HUES64 (cell line): ENCODE measurements around the gene CHN2. TPM values are rescaled to one million over a fixed set of nuclear protein-coding genes. Genes with fewer than 3 reads are reported as not detected.

Source experiments
- H3K27ac ChIP-seq: 2 replicates; pipeline ENCODE4 v1.7.0; 2013; ENCODE audit warnings: low read depth, low read length, inconsistent platforms
- H3K27me3 ChIP-seq: 2 replicates; pipeline ENCODE4 v1.6.1; 2013; ENCODE audit warnings: mild to moderate bottlenecking, low read length; ENCODE audit not compliant: insufficient read depth
- H3K36me3 ChIP-seq: 2 replicates; pipeline ENCODE4 v1.6.1; 2013; ENCODE audit warnings: mild to moderate bottlenecking, low read length; ENCODE audit not compliant: insufficient read depth
- H3K4me1 ChIP-seq: 2 replicates; pipeline ENCODE4 v1.6.1; 2013; ENCODE audit warnings: mild to moderate bottlenecking, low read length, moderate library complexity; ENCODE audit not compliant: insufficient read depth
- H3K4me3 ChIP-seq: 2 replicates; pipeline ENCODE4 v1.5.1; 2013; ENCODE audit warnings: mild to moderate bottlenecking, low read length, moderate library complexity
- H3K9ac ChIP-seq: 2 replicates; pipeline ENCODE4 v1.6.1; 2013; ENCODE audit warnings: mild to moderate bottlenecking, low read depth, low read length
- H3K9me3 ChIP-seq: 2 replicates; pipeline ENCODE4 v1.6.1; 2013; ENCODE audit warnings: low read depth, low read length; ENCODE audit not compliant: insufficient read depth
- WGBS: fragments of 150-250, 120-280 bp; methylation state at CpG from one replicate; pipeline ENCODE4 v1.1.7; 2013; ENCODE audit warnings: missing lambda C conversion rate; 5-methylcytosine and 5-hydroxymethylcytosine counted together
- polyA plus RNA-seq, 2 experiments: library from polyadenylated mRNA; stranded (reverse); fragments of 50-300 nt; gene quantifications; one replicate each; pipeline ENCODE4 v1.2.3, GENCODE V29; 2013

Gene CHN2
- 4.6 TPM for polyA plus RNA-seq (2013, experiment 1 of 2)
- polyA plus RNA-seq (2013, experiment 2 of 2): 5.2 TPM

- no peaks in the 10 kb centered on the region for H3K9me3 ChIP-seq
- H3K4me3 ChIP-seq: peak within 1 kb of the TSS; percentile 73
- under 1% methylated on average over 89 of the region's 89 CpGs for WGBS
- H3K27me3 ChIP-seq: peaks cover 84% of the 10 kb centered on the region
- peaks cover 31% of the 10 kb centered on the region for H3K4me1 ChIP-seq
- no peak within 1 kb of the TSS for H3K27ac ChIP-seq
- H3K36me3 ChIP-seq: no peaks in the 10 kb centered on the region
- peak within 1 kb of the TSS; percentile 38; the same call in 1 of the 2 replicates for H3K9ac ChIP-seq
Observed at GRCh38 chr7:29194594-29195427, at the start of gene CHN2. CHN2 (plus strand) TSS chr7:29194775.

GRCh38 chr7:29145553-29146056, 49.0 kb upstream of the CHN2 start:
- Histone ChIP-seq H3K9me3 (no peaks in the 10 kb centered on the region), H3K27me3 (peaks cover 38% of the 10 kb centered on the region), H3K27ac (no peak overlapping the region), H3K36me3 (no peaks in the 10 kb centered on the region), H3K4me1 (peaks cover 11% of the 10 kb centered on the region), H3K9ac (peak overlapping the region; percentile 72), H3K4me3 (peak overlapping the region; percentile 77)
- WGBS: 6% methylated on average over 7 of the region's 8 CpGs

GRCh38 chr7:29146057-29146706, 48.4 kb upstream of the CHN2 start, which contains the start of gene CPVL:
CPVL (minus strand) TSS chr7:29146537; CDS start chr7:29121061, 25,476 bp downstream.
- Histone ChIP-seq H3K4me3 (peak within 1 kb of the TSS; percentile 77), H3K9ac (peak within 1 kb of the TSS; percentile 72), H3K36me3 (no peaks in the 10 kb centered on the region), H3K27me3 (peaks cover 38% of the 10 kb centered on the region), H3K9me3 (no peaks in the 10 kb centered on the region), H3K4me1 (peaks cover 10% of the 10 kb centered on the region), H3K27ac (no peak within 1 kb of the TSS)
- WGBS: under 1% methylated on average over 42 of the region's 42 CpGs

- no peak overlapping the region for H3K27ac ChIP-seq
- 58% methylated on average over 14 of the region's 14 CpGs for WGBS
- no peaks in the 10 kb centered on the region for H3K36me3 ChIP-seq
- H3K9ac ChIP-seq: peak overlapping the region; percentile 72
- no peaks in the 10 kb centered on the region for H3K9me3 ChIP-seq
- peaks cover 38% of the 10 kb centered on the region for H3K27me3 ChIP-seq
- H3K4me3 ChIP-seq: peak overlapping the region; percentile 77
- peaks cover 10% of the 10 kb centered on the region for H3K4me1 ChIP-seq
Observed at GRCh38 chr7:29146888-29147609, 47.5 kb upstream of the CHN2 start.

- H3K4me3 ChIP-seq: no peak overlapping the region
- H3K27ac ChIP-seq: no peak overlapping the region
- H3K36me3 ChIP-seq: no peaks in the 10 kb centered on the region
- H3K9ac ChIP-seq: no peak overlapping the region
- peaks cover 38% of the 10 kb centered on the region for H3K27me3 ChIP-seq
- H3K4me1 ChIP-seq: peaks cover 10% of the 10 kb centered on the region
- WGBS: 90% methylated on average over 4 of the region's 4 CpGs
- no peaks in the 10 kb centered on the region for H3K9me3 ChIP-seq
Observed at GRCh38 chr7:29147821-29148220, 46.8 kb upstream of the CHN2 start.

- Histone ChIP-seq H3K27ac (no peak overlapping the region), H3K36me3 (no peaks in the 10 kb centered on the region), H3K4me3 (no peak overlapping the region), H3K9ac (no peak overlapping the region), H3K9me3 (no peaks in the 10 kb centered on the region), H3K27me3 (peaks cover 34% of the 10 kb centered on the region), H3K4me1 (peaks cover 10% of the 10 kb centered on the region)
- 97% methylated on average over 12 of the region's 12 CpGs for WGBS
Observed at GRCh38 chr7:29149036-29149435, 45.5 kb upstream of the CHN2 start.

- peaks cover 5% of the 10 kb centered on the region; the same call in 1 of the 2 replicates for H3K4me1 ChIP-seq
- H3K4me3 ChIP-seq: no peak overlapping the region
- H3K36me3 ChIP-seq: no peaks in the 10 kb centered on the region
- H3K9ac ChIP-seq: no peak overlapping the region
- 100% methylated on average over 1 of the region's 2 CpGs for WGBS
- H3K27me3 ChIP-seq: peaks cover 17% of the 10 kb centered on the region
- no peak overlapping the region for H3K27ac ChIP-seq
- H3K9me3 ChIP-seq: no peaks in the 10 kb centered on the region
Observed at GRCh38 chr7:29150856-29151255, 43.7 kb upstream of the CHN2 start.

GRCh38 chr7:29154076-29154475, 40.5 kb upstream of the CHN2 start:
- Histone ChIP-seq H3K27me3 (no peaks in the 10 kb centered on the region), H3K4me3 (no peak overlapping the region), H3K9me3 (no peaks in the 10 kb centered on the region), H3K4me1 (peaks cover 12% of the 10 kb centered on the region; the same call in 1 of the 2 replicates), H3K27ac (no peak overlapping the region), H3K9ac (no peak overlapping the region), H3K36me3 (no peaks in the 10 kb centered on the region)
- 93% methylated on average over 2 of the region's 2 CpGs for WGBS

GRCh38 chr7:29156907-29157452, 37.6 kb upstream of the CHN2 start:
- H3K9me3 ChIP-seq: no peaks in the 10 kb centered on the region
- H3K36me3 ChIP-seq: no peaks in the 10 kb centered on the region
- H3K27ac ChIP-seq: no peak overlapping the region
- H3K4me1 ChIP-seq: peaks cover 12% of the 10 kb centered on the region; the same call in 1 of the 2 replicates
- WGBS: 58% methylated on average over 4 of the region's 5 CpGs
- no peak overlapping the region for H3K4me3 ChIP-seq
- no peaks in the 10 kb centered on the region for H3K27me3 ChIP-seq
- H3K9ac ChIP-seq: no peak overlapping the region

- Histone ChIP-seq H3K27ac (no peak overlapping the region), H3K4me1 (peaks cover 12% of the 10 kb centered on the region; the same call in 1 of the 2 replicates), H3K9me3 (no peaks in the 10 kb centered on the region), H3K27me3 (no peaks in the 10 kb centered on the region), H3K9ac (no peak overlapping the region), H3K36me3 (no peaks in the 10 kb centered on the region), H3K4me3 (no peak overlapping the region)
- 91% methylated on average over 3 of the region's 3 CpGs for WGBS
Observed at GRCh38 chr7:29158795-29159423, 35.7 kb upstream of the CHN2 start.
